AG04450 (cell line): ENCODE data around the gene DPP7. TPM values are rescaled to one million over a fixed set of nuclear protein-coding genes. Genes with fewer than 3 reads are reported as not detected.

ENCODE experiments used
- CTCF ChIA-PET: fragments of 300-600, 350-600 bp; formaldehyde crosslinking; extraction: SDS; loops from one replicate; lab custom pipeline; 2022; ENCODE audit warnings: antibody characterized with exemption, inconsistent platforms; lab: Charles Lee
- POLR2A ChIA-PET: fragments of 350-600 bp; formaldehyde crosslinking; extraction: SDS; loops from one replicate; lab custom pipeline; 2021; ENCODE audit warnings: antibody characterized with exemption, inconsistent platforms; lab: Yijun Ruan, JAX
- DNase-seq: peaks from one replicate; pipeline ENCODE4 v3.0.0-alpha.2; 2011; ENCODE audit warnings: low read depth, low spot score
- H3K27ac ChIP-seq: one replicate; pipeline ENCODE4 v1.5.1; 2012; ENCODE audit warnings: low read depth, low read length, control low read depth
- H3K27me3 ChIP-seq: one replicate; pipeline ENCODE4 v1.6.0; 2012; ENCODE audit warnings: low read length; ENCODE audit not compliant: control insufficient read depth, insufficient read depth
- H3K4me3 ChIP-seq: 2 replicates; pipeline ENCODE4 v1.5.1; 2011; ENCODE audit warnings: mild to moderate bottlenecking, low read depth, low read length, control low read depth
- H3K9me3 ChIP-seq: 2 replicates; pipeline ENCODE4 v1.5.1; 2012; ENCODE audit warnings: low read length; ENCODE audit not compliant: control insufficient read depth, insufficient read depth
- CTCF ChIP-seq: IDR thresholded peaks from 2 replicates; pipeline ENCODE4 v1.5.1; 2011; ENCODE audit warnings: low read depth, low read length, control low read depth, inconsistent platforms
- polyA plus RNA-seq: library from polyadenylated mRNA; depleted of rRNA; stranded (reverse); fragments of >200 nt; gene quantifications from 2 replicates; pipeline ENCODE4 v1.2.3, GENCODE V29; 2011

The DPP7 gene
- polyA plus RNA-seq, 1 experiment, result 30.6 TPM

GRCh38 chr9:137111788-137112563, 2.6 kb downstream of the DPP7 start:
- no peak overlapping the region for H3K4me3 ChIP-seq
- no peaks in the 10 kb centered on the region for H3K27me3 ChIP-seq
- no peak for TF ChIP-seq CTCF
- DNase-seq, result no peak
- no peaks in the 10 kb centered on the region; the same call in 1 of the 2 replicates for H3K9me3 ChIP-seq
- POLR2A ChIA-PET, result no interaction called here
- H3K27ac ChIP-seq, result no peak overlapping the region
- CTCF ChIA-PET, result interaction anchor here (0.5 kb wide), 1 partner anchor 45 kb away, joined by 3 read pairs; no protein-coding TSS in a partner anchor

GRCh38 chr9:137110911-137111787, 3.4 kb downstream of the DPP7 start:
- Histone ChIP-seq H3K27ac (no peak overlapping the region), H3K4me3 (no peak overlapping the region), H3K9me3 (no peaks in the 10 kb centered on the region; the same call in 1 of the 2 replicates), H3K27me3 (no peaks in the 10 kb centered on the region)
- no peak for DNase-seq
- TF ChIP-seq CTCF, result no peak
- ChIA-PET CTCF (interaction anchor here (0.5 kb wide), 1 partner anchor 44 kb away, joined by 3 read pairs; no protein-coding TSS in a partner anchor), POLR2A (no interaction called here)

- no peak overlapping the region for H3K4me3 ChIP-seq
- no peaks in the 10 kb centered on the region for H3K27me3 ChIP-seq
- no peak overlapping the region for H3K27ac ChIP-seq
- no peaks in the 10 kb centered on the region; the same call in 1 of the 2 replicates for H3K9me3 ChIP-seq
- ChIA-PET CTCF (no interaction called here), POLR2A (no interaction called here)
- DNase-seq, result no peak
- no peak for TF ChIP-seq CTCF
Observed at GRCh38 chr9:137110147-137110910, 4.2 kb downstream of the DPP7 start.

- CTCF ChIA-PET, result no interaction called here
- DNase-seq, result no peak
- TF ChIP-seq CTCF, result no peak
- Histone ChIP-seq H3K27me3 (no peaks in the 10 kb centered on the region), H3K27ac (no peak overlapping the region), H3K4me3 (no peak overlapping the region), H3K9me3 (no peaks in the 10 kb centered on the region; the same call in 1 of the 2 replicates)
- POLR2A ChIA-PET, result no interaction called here
Observed at GRCh38 chr9:137109250-137110146, 5.0 kb downstream of the DPP7 start.
